Suprapubic skin (tissue), 4 donors: ENCODE results near the gene CNP. TPM values are rescaled to one million over a fixed set of nuclear protein-coding genes. Genes with fewer than 3 reads are reported as not detected.

Experiments
- DNase-seq, 2 donors: peaks; one replicate each; pipeline ENCODE4 v3.0.0-alpha.2; 2019; ENCODE audit warnings: low spot score in 2 of 2
- H3K27ac ChIP-seq: fragments of 200-600 bp; sonication (generic); one replicate; pipeline ENCODE4 v1.5.1; 2019
- H3K27me3 ChIP-seq: fragments of 200-600 bp; sonication (generic); one replicate; pipeline ENCODE4 v1.5.1; 2019
- H3K36me3 ChIP-seq: fragments of 200-600 bp; sonication (generic); one replicate; pipeline ENCODE4 v1.5.1; 2019
- H3K4me1 ChIP-seq: fragments of 200-600 bp; sonication (generic); one replicate; pipeline ENCODE4 v1.5.1; 2019
- H3K4me3 ChIP-seq: fragments of 200-600 bp; sonication (generic); one replicate; pipeline ENCODE4 v1.5.1; 2019; ENCODE audit warnings: mild to moderate bottlenecking
- H3K9me3 ChIP-seq: fragments of 200-600 bp; sonication (generic); one replicate; pipeline ENCODE4 v1.5.1; 2019
- EP300 ChIP-seq: sonication (generic); formaldehyde crosslinking; IDR thresholded peaks from one replicate; pipeline ENCODE4 v1.6.1; 2017; ENCODE audit warnings: antibody characterized with exemption
- POLR2A ChIP-seq, 2 donors: fragments of 450-650 bp; IDR thresholded peaks; one replicate each; pipeline ENCODE4 v1.6.1; 2017; ENCODE audit warnings: antibody characterized with exemption in 2 of 2, mild to moderate bottlenecking in 2 of 2, moderate library complexity in 2 of 2
- POLR2AphosphoS5 ChIP-seq, 3 donors: sonication (generic); formaldehyde crosslinking; IDR thresholded peaks; one replicate each; pipeline ENCODE4 v1.6.1; 2017; ENCODE audit warnings: antibody characterized with exemption in 3 of 3
- WGBS: methylation state at CpG from one replicate; pipeline ENCODE4 v1.1.5; 2018; 5-methylcytosine and 5-hydroxymethylcytosine counted together
- total RNA-seq, 4 donors: library from RNA; depleted of rRNA; stranded (reverse); fragments of >200 nt; gene quantifications; one replicate each; pipeline ENCODE4 v1.1.0, GENCODE V29; 2016
- TF ChIP-seq, protein P1 (sequence below), 2 donors: fragments of 200-600 bp in 1 of 2; fragments of 450-650 bp in 1 of 2; sonication (generic) in 1 of 2; IDR thresholded peaks; one replicate each; pipeline ENCODE4 v1.5.1; 2016 to 2019; ENCODE audit warnings: antibody characterized with exemption in 2 of 2, mild to moderate bottlenecking in 1 of 2, moderate library complexity in 1 of 2

CNP gene
- total RNA-seq, 4 donors from 2014 or later: 44.3 to 55.1 (median 47.3) TPM

DNA sequence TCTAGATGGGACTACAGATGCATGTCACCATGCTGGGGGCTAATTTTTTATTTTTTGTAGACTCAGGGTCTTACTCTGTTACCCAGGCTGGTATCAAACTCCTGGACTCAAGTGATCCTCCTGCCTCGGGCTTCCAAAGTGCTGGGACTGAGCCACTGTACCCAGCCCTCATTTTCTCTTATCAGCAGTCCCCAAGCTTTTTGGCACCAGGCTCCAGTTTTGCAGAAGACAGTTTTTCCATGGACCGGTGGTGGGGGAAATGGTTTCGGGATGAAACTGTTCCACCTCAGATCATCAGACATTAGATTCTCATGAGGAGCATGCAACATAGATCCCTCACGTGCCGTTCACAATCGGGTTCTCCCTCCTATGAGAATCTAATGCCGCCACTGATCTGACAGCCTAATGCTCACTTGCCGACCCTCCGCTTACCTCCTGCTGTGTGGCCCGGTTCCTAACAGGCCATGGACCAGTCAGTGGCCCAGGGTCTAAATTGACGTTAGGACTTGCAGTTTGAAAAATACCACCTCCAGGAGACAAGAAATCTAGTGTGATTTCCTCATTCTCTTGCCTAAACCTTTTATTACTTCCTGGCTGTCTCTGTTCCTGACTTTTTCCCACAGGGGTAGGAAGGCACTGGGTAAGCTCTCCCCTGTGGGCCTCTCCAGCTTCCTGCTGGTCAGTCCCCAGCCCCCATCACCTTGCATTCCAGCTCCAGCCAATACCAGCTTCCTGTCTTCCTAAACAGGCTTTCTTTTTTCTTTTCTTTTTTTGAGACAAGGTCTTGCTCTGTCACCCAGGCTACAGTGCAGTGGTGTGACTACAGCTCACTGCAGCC is 9.3 kb upstream of the CNP start:
- no peaks in the 10 kb centered on the region for H3K4me1 ChIP-seq
- no peak overlapping the region for H3K27ac ChIP-seq
- H3K27me3 ChIP-seq: no peaks in the 10 kb centered on the region
- H3K36me3 ChIP-seq: no peaks in the 10 kb centered on the region
- no peak for TF ChIP-seq POLR2A (IDR thresholded peaks at IDR 0.05)
- TF ChIP-seq, protein P1, sequence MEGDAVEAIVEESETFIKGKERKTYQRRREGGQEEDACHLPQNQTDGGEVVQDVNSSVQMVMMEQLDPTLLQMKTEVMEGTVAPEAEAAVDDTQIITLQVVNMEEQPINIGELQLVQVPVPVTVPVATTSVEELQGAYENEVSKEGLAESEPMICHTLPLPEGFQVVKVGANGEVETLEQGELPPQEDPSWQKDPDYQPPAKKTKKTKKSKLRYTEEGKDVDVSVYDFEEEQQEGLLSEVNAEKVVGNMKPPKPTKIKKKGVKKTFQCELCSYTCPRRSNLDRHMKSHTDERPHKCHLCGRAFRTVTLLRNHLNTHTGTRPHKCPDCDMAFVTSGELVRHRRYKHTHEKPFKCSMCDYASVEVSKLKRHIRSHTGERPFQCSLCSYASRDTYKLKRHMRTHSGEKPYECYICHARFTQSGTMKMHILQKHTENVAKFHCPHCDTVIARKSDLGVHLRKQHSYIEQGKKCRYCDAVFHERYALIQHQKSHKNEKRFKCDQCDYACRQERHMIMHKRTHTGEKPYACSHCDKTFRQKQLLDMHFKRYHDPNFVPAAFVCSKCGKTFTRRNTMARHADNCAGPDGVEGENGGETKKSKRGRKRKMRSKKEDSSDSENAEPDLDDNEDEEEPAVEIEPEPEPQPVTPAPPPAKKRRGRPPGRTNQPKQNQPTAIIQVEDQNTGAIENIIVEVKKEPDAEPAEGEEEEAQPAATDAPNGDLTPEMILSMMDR (IDR thresholded peaks at IDR 0.05): no peak
- TF ChIP-seq POLR2AphosphoS5 (IDR thresholded peaks at IDR 0.05): no peak
- TF ChIP-seq EP300: no peak
- no peak for DNase-seq
- no peak overlapping the region for H3K4me3 ChIP-seq
- WGBS: 77% methylated on average over 11 of the region's 11 CpGs
- H3K9me3 ChIP-seq: no peaks in the 10 kb centered on the region

DNA sequence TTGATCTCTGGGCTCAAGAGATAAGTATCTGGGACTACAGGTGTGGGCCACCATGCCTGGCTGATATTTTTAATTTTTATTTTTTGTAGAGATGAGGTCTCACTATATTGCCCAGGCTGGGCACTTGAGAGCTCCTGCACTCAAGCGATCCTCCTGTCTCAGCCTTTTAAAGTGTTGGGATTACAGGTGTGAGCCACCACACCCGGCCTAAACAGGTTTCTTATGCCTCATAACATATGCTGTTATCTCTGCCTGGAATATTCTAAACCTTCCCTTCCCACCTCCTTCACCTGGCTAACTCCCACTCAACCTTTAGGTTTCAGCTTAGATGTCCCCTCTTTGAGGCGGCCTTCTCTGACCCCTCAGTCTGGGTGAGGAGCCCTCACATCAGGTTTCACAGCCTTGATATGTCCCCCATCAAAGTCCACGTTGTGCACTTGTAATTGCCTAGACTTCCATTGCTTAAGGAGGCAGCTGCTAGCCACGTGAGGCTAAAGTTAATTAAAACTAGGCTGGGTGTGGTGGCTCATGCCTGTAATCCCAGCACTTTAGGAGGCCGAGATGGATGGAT is 8.6 kb upstream of the CNP start:
- Histone ChIP-seq H3K4me1 (no peaks in the 10 kb centered on the region), H3K27ac (no peak overlapping the region), H3K27me3 (no peaks in the 10 kb centered on the region), H3K4me3 (no peak overlapping the region), H3K9me3 (no peaks in the 10 kb centered on the region), H3K36me3 (no peaks in the 10 kb centered on the region)
- DNase-seq: no peak
- 92% methylated on average over 5 of the region's 6 CpGs for WGBS
- TF ChIP-seq POLR2AphosphoS5 (IDR thresholded peaks at IDR 0.05): no peak
- no peak for TF ChIP-seq EP300
- TF ChIP-seq, protein P1 (IDR thresholded peaks at IDR 0.05): no peak
- TF ChIP-seq POLR2A (IDR thresholded peaks at IDR 0.05): no peak

DNA sequence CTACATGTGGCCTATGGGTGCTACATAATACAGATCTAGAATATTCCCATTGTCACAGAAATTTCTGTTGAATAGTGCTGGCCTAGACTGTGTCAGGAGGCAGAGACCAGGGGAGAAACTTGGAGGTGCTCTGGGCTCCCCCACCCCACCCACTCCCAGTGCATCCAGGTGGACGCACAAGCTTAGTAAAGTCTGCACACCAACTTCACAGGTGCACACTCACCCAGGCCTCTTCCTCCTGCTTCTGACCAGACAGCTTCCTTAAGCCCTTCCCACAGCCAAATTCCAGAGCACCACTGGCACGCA is 7.6 kb upstream of the CNP start:
- no peak for TF ChIP-seq POLR2AphosphoS5 (IDR thresholded peaks at IDR 0.05)
- TF ChIP-seq, protein P1 (IDR thresholded peaks at IDR 0.05): no peak
- no peak for TF ChIP-seq POLR2A (IDR thresholded peaks at IDR 0.05)
- no peak for TF ChIP-seq EP300
- WGBS: 75% methylated on average over 2 of the region's 2 CpGs
- Histone ChIP-seq H3K27me3 (no peaks in the 10 kb centered on the region), H3K4me1 (no peaks in the 10 kb centered on the region), H3K4me3 (no peak overlapping the region), H3K27ac (no peak overlapping the region), H3K36me3 (no peaks in the 10 kb centered on the region), H3K9me3 (no peaks in the 10 kb centered on the region)
- DNase-seq: no peak

DNA sequence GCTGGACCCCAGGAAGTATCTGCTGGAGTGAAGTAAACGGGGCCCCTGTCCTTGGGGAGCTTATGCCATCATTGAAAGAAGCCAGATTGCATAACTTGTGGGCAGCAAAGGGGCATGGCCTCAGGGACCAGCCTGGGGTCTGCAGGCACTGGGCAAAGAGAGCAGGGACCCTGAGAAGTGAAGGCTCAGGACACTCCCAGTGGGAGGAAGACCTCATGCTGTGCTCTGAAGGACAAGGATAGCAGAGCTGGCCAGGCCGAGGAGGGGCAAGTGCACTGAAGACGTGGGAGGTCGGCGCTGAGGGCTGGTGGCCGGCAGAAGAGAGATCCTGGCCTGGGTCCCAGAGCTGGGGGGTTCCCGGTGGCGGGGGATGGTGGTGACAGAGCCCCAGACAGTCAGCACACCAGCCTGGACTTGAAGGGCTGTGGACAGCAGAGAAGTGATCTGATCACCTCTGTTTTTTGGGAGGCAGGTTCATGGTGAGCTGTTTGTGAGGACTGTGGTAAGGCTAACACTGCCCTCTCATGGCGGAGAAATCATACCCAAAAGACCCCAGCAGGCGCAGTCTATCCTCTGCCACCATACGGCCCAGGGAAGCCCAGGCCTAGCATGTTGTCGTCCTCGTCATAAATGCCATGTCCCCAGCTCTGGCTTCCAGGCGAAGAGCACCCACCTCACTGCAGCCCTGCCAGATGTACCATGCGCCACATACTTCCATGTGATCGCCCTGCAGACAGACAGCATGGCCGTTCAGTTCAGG is 7.1 kb upstream of the CNP start:
- H3K36me3 ChIP-seq: no peaks in the 10 kb centered on the region
- 53% methylated on average over 17 of the region's 17 CpGs for WGBS
- H3K4me3 ChIP-seq: no peak overlapping the region
- no peak for DNase-seq
- no peaks in the 10 kb centered on the region for H3K27me3 ChIP-seq
- no peak overlapping the region for H3K27ac ChIP-seq
- H3K9me3 ChIP-seq: no peaks in the 10 kb centered on the region
- no peaks in the 10 kb centered on the region for H3K4me1 ChIP-seq
- TF ChIP-seq POLR2AphosphoS5 (IDR thresholded peaks at IDR 0.05): no peak
- no peak for TF ChIP-seq POLR2A (IDR thresholded peaks at IDR 0.05)
- no peak for TF ChIP-seq EP300
- TF ChIP-seq, protein P1 (IDR thresholded peaks at IDR 0.05): no peak

DNA sequence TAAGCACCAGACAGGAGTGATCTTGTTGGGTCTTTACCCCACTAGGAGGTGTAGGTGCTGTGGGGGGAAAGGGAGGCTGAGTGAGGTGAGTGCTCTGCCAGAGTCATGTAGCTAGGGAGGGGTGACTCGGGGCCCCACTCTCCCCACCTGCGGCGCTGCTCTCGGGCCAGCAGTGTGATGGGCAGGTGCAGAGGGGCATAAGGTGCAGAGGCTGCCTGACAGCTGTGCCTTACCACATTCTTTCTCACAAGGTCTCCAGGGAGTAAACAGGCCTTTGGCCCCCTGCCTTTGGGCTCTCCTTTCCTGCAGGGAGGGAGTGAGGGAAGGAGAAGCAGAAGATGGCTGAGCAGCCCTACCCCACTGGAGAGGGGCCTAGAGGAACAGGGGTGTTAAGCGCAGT is 4.5 kb upstream of the CNP start:
- no peaks in the 10 kb centered on the region for H3K9me3 ChIP-seq
- no peaks in the 10 kb centered on the region for H3K27me3 ChIP-seq
- no peak overlapping the region for H3K27ac ChIP-seq
- TF ChIP-seq POLR2AphosphoS5 (IDR thresholded peaks at IDR 0.05): no peak
- no peak for TF ChIP-seq POLR2A (IDR thresholded peaks at IDR 0.05)
- TF ChIP-seq, protein P1 (IDR thresholded peaks at IDR 0.05): no peak
- no peak for TF ChIP-seq EP300
- H3K4me1 ChIP-seq: peaks cover 18% of the 10 kb centered on the region
- no peaks in the 10 kb centered on the region for H3K36me3 ChIP-seq
- no peak overlapping the region for H3K4me3 ChIP-seq
- WGBS: 83% methylated on average over 5 of the region's 5 CpGs
- DNase-seq: no peak
